Measurements from ENCODE around the gene ACE2. TPM values are rescaled to one million over a fixed set of nuclear protein-coding genes. Genes with fewer than 3 reads are reported as not detected.

ACE2 gene
- total and polyA plus RNA-seq, 9 of the 15 experiments (the other 6 are each of a cell fraction or from before 2014, with no cell fraction given), result 0.03 to 0.09 (median 0.07) TPM; not detected in 6

- Histone ChIP-seq H3K4me3 (no peak overlapping the region), H3K9me3 (replicated peaks; ENCODE audit: control insufficient read depth, insufficient read depth, low read depth, low read length) (no peaks in the 10 kb centered on the region), H3K9ac (ENCODE audit: insufficient read depth in 1 of 2, low read depth in 2 of 2, low read length in 2 of 2) (no peak overlapping the region), H3K9me1 (ENCODE audit: control insufficient read depth, insufficient read depth, low read length) (no peaks in the 10 kb centered on the region), H3K4me1 (replicated peaks in 1 of 2; ENCODE audit: control insufficient read depth in 2 of 2, insufficient read depth in 2 of 2, low read length in 2 of 2) (peaks cover 0 to 3% of the 10 kb centered on the region in 2 experiments; a peak in 2 of 5 replicates), H4K20me1 (replicated peaks; ENCODE audit: control insufficient read depth, insufficient read depth, low read length) (no peaks in the 10 kb centered on the region), H3K36me3 (ENCODE audit: control insufficient read depth, insufficient read depth, low read length) (no peaks in the 10 kb centered on the region), H3K27ac (ENCODE audit: extremely low read depth, low read depth, low read length) (no peak overlapping the region), H3K27me3 (ENCODE audit: control insufficient read depth in 2 of 2, insufficient read depth in 2 of 2, low read length in 2 of 2) (no peaks in the 10 kb centered on the region), H3K4me2 (ENCODE audit: insufficient read depth, low read length) (no peak overlapping the region), H3K79me2 (ENCODE audit: control insufficient read depth, insufficient read depth, low read length) (no peaks in the 10 kb centered on the region; the same call in 2 of the 3 replicates), H2AFZ (ENCODE audit: low read depth, low read length) (no peak overlapping the region)
- no peak for ATAC-seq
- CTCF ChIA-PET (ENCODE audit: low intra/inter-chr PET ratio), result no interaction called here
- POLR2A ChIA-PET, result no interaction called here
- TF ChIP-seq ZBTB40 (IDR thresholded peaks at IDR 0.05), result peak; percentile 56; the same call in 1 of the 2 replicates
- no peak for TF ChIP-seq ZBTB40 (CRISPR knock-in tag; IDR thresholded peaks at IDR 0.05)
- no peak for TF ChIP-seq TFAP4 (CRISPR knock-in tag; IDR thresholded peaks at IDR 0.05; ENCODE audit: borderline replicate concordance)
- TF ChIP-seq DNMT1 (IDR thresholded peaks at IDR 0.05), result no peak
- no peak for TF ChIP-seq E2F6 (IDR thresholded peaks at IDR 0.05; ENCODE audit: borderline replicate concordance in 1 of 2, extremely low read depth in 1 of 2, insufficient read depth in 1 of 2, insufficient read length in 1 of 2, low read depth in 1 of 2, low read length in 1 of 2, poor library complexity in 1 of 2, severe bottlenecking in 1 of 2)
- TF ChIP-seq HSF4 (CRISPR knock-in tag; IDR thresholded peaks at IDR 0.05; ENCODE audit: borderline replicate concordance), result no peak
- no peak for TF ChIP-seq SMAD1 (IDR thresholded peaks at IDR 0.05; ENCODE audit: low read depth, low read length, partially characterized antibody)
- no peak for TF ChIP-seq KLF16 (IDR thresholded peaks at IDR 0.05)
- TF ChIP-seq ZNF133 (CRISPR knock-in tag; IDR thresholded peaks at IDR 0.05), result no peak
- no peak for TF ChIP-seq FOXA1 (IDR thresholded peaks at IDR 0.05; ENCODE audit: borderline replicate concordance)
- in situ Hi-C loops (cut with MboI) (no loop called here), intact Hi-C loops (cut with micrococcal nuclease) (no loop called here)
- BruUV-seq (replicated peaks), result no TSS peak
- WGBS (ENCODE audit: insufficient coverage, low coverage, missing lambda C conversion rate), result 86% methylated on average over 3 of the region's 3 CpGs
- no peak for DNase-seq (ENCODE audit: extremely low read depth in 1 of 4, low spot score in 3 of 4)
- no peak for FAIRE-seq
Measured at GRCh38 chrX:15559227-15559626, 41.5 kb downstream of the ACE2 start.
